RKO (cell line): ENCODE results near the gene KNDC1.
"Not testable (repeated sequence)": the region's sequence is repeated elsewhere in the genome, so short reads cannot be mapped to it uniquely, and the experiment has no call there.

ENCODE experiments used
- DNase-seq: peaks from one replicate; pipeline ENCODE4 v3.0.0-alpha.2; 2016; ENCODE audit warnings: low spot score

The KNDC1 gene

GRCh38 chr10:133126431-133127290 lies 33.4 kb upstream of the KNDC1 start:
- DNase-seq = no peak

- no peak for DNase-seq
Measured at GRCh38 chr10:133127291-133128125, 32.5 kb upstream of the KNDC1 start.

- no peak for DNase-seq
Measured at GRCh38 chr10:133128126-133129070, 31.6 kb upstream of the KNDC1 start.

GRCh38 chr10:133129071-133129858 lies 30.8 kb upstream of the KNDC1 start:
- no peak for DNase-seq

- DNase-seq = no peak
Measured at GRCh38 chr10:133129859-133130495, 30.0 kb upstream of the KNDC1 start.

GRCh38 chr10:133130602-133131001 lies 29.4 kb upstream of the KNDC1 start:
- DNase-seq = no peak

- DNase-seq = no peak
Measured at GRCh38 chr10:133131053-133131452, 29.0 kb upstream of the KNDC1 start.

GRCh38 chr10:133131734-133132472 lies 28.1 kb upstream of the KNDC1 start:
- DNase-seq = no peak

- DNase-seq = no peak
Measured at GRCh38 chr10:133132473-133133291, 27.3 kb upstream of the KNDC1 start.

- no peak for DNase-seq
Measured at GRCh38 chr10:133133471-133134231, 26.4 kb upstream of the KNDC1 start.

- DNase-seq = no peak
Measured at GRCh38 chr10:133134411-133135115, 25.5 kb upstream of the KNDC1 start.

GRCh38 chr10:133135116-133135465 lies 24.9 kb upstream of the KNDC1 start:
- no peak for DNase-seq

- not testable (repeated sequence) for DNase-seq
Measured at GRCh38 chr10:133137486-133138145, 22.4 kb upstream of the KNDC1 start.

GRCh38 chr10:133139551-133140065 lies 20.4 kb upstream of the KNDC1 start:
- DNase-seq = no peak

GRCh38 chr10:133140417-133141143 lies 19.4 kb upstream of the KNDC1 start:
- DNase-seq = no peak
